ENCODE data around the gene MAPRE2. TPM values are rescaled to one million over a fixed set of nuclear protein-coding genes. Genes with fewer than 3 reads are reported as not detected.

The MAPRE2 gene
- total RNA-seq, 1 experiment from 2014 or later: 29.4 TPM

DNA sequence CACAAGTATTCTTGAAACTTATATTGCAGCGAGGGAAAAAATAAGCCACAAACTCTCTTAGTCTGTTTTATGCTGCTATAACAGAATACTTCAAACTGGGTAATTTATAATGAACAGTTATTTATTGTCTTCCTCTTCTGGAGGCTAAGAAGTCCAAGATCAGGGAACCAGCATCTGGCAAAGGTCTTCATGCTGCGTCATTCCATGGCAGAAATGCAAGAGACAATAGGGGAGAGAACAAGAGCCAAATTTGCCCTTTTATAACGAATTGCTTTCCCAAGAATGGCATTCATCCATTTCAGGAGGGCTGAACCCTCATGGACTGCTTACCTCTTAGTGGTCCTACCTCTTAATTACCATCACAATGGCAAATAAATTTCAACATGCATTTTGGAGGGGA is 46.5 kb downstream of the MAPRE2 start:
- Mint-ChIP-seq H3K9me3 (no peaks in the 10 kb centered on the region), H3K36me3 (ENCODE audit: insufficient read depth in 1 of 3, low read depth in 3 of 3) (no peaks in the 10 kb centered on the region), H3K27ac (no peak overlapping the region), H3K4me1 (no peaks in the 10 kb centered on the region), H3K4me3 (no peak overlapping the region), H3K27me3 (ENCODE audit: low read depth) (no peaks in the 10 kb centered on the region)
- Histone ChIP-seq H3K14ac (ENCODE audit: insufficient read depth, low read length) (no peak overlapping the region), H3K9ac (ENCODE audit: extremely low read depth, insufficient read length, low read length) (no peak overlapping the region), H4K91ac (ENCODE audit: insufficient read length, low read depth, low read length) (no peak overlapping the region), H2AK5ac (ENCODE audit: insufficient read length, low read length) (no peak overlapping the region), H3K27ac (ENCODE audit: insufficient read length, low read depth, low read length) (no peak overlapping the region), H3K4me1 (ENCODE audit: insufficient read depth, low read length) (no peaks in the 10 kb centered on the region), H2BK20ac (ENCODE audit: low read depth, low read length, poor library complexity, severe bottlenecking) (no peak overlapping the region), H2BK5ac (ENCODE audit: insufficient read length, low read length) (no peak overlapping the region), H3K23me2 (ENCODE audit: insufficient read length, low read depth, low read length, poor library complexity, severe bottlenecking) (no peaks in the 10 kb centered on the region), H3T11ph (ENCODE audit: low read length) (no peak overlapping the region), H3K79me1 (ENCODE audit: insufficient read depth, low read depth, low read length, poor library complexity, severe bottlenecking) (no peaks in the 10 kb centered on the region), H3K18ac (ENCODE audit: insufficient read length, low read depth, low read length) (no peak overlapping the region), H3K79me2 (ENCODE audit: insufficient read depth, low read length) (no peaks in the 10 kb centered on the region), H3K56ac (ENCODE audit: insufficient read length, low read depth, low read length) (no peak overlapping the region), H3K27me3 (ENCODE audit: insufficient read depth, low read length) (no peaks in the 10 kb centered on the region), H3K9me3 (ENCODE audit: control insufficient read depth, low read depth, low read length) (no peaks in the 10 kb centered on the region), H2BK12ac (ENCODE audit: insufficient read length, low read depth, low read length) (no peak overlapping the region), H4K5ac (ENCODE audit: insufficient read length, low read depth, low read length) (no peak overlapping the region), H3K23ac (ENCODE audit: insufficient read length, low read depth, low read length) (no peak overlapping the region), H4K20me1 (ENCODE audit: control insufficient read depth, insufficient read depth, insufficient read length) (no peaks in the 10 kb centered on the region), H3K4me2 (ENCODE audit: insufficient read depth, insufficient read length, low read length) (no peak overlapping the region), H3K4ac (ENCODE audit: low read depth, low read length) (no peak overlapping the region), H2BK15ac (ENCODE audit: low read depth, low read length) (no peak overlapping the region), H2AFZ (ENCODE audit: low read length) (no peak overlapping the region), H2BK120ac (ENCODE audit: low read depth, low read length, poor library complexity, severe bottlenecking) (no peak overlapping the region), H4K8ac (replicated peaks; ENCODE audit: insufficient read length, low read depth, low read length) (no peak overlapping the region)
- TF ChIP-seq, protein P1, sequence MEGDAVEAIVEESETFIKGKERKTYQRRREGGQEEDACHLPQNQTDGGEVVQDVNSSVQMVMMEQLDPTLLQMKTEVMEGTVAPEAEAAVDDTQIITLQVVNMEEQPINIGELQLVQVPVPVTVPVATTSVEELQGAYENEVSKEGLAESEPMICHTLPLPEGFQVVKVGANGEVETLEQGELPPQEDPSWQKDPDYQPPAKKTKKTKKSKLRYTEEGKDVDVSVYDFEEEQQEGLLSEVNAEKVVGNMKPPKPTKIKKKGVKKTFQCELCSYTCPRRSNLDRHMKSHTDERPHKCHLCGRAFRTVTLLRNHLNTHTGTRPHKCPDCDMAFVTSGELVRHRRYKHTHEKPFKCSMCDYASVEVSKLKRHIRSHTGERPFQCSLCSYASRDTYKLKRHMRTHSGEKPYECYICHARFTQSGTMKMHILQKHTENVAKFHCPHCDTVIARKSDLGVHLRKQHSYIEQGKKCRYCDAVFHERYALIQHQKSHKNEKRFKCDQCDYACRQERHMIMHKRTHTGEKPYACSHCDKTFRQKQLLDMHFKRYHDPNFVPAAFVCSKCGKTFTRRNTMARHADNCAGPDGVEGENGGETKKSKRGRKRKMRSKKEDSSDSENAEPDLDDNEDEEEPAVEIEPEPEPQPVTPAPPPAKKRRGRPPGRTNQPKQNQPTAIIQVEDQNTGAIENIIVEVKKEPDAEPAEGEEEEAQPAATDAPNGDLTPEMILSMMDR (conservative IDR thresholded peaks at IDR 0.05): no peak
- WGBS (ENCODE audit: extremely low coverage, insufficient read length, low lambda C conversion rate): no CpG with 5 or more reads among the region's 3 CpGs
- DNase-seq: no peak

Measured in H9 (cell line).